Kidney glomerular epithelial cell (primary cell): Measurements from ENCODE around the gene DUS1L.

Experiments
- DNase-seq: peaks from one replicate; lab custom pipeline; 2025; lab: John Stamatoyannopoulos, UW

DUS1L gene

DNA sequence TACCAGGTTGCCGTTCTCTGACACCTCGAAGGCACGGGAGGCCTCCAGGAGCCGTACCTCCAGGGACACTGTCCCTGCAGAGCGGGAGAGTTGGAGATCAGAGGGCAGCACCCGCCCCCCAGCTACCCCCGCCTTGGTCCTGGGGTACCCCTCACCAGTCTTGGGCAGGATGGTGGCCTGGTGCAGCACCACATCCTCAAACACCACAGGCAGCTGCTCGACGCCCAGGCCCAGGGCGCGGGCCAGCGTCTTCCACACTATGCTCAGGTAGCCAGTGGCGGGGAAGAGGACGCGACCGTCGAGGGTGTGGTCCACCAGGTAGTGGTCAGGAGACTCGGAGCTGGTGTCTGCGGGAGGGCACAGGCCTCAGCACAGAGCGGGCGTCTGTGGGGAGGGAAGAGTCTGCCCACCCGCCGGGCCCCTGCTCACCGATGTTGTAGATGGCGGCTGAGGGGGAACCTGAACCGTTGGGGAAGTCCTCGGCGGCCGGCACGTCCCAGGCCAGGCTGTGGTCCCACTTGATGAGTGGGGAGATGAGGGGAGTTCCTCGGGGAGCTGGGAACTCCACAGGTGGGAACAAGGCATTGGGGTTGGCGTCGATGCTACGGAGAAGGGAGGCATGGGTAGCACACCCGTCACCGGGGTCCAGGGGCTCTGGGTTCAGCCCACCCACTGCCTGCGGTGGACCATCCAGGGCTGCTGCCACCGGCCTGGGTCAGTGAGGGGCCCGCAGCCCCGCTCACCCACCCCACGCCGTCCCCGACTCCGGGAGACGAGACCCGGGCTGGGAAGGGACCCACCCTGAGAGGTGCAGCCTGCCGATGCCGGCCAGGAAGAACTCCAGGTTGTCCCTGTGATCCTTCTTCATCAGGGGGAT, 22.6 kb upstream of the DUS1L start:
- no peak for DNase-seq

DNA sequence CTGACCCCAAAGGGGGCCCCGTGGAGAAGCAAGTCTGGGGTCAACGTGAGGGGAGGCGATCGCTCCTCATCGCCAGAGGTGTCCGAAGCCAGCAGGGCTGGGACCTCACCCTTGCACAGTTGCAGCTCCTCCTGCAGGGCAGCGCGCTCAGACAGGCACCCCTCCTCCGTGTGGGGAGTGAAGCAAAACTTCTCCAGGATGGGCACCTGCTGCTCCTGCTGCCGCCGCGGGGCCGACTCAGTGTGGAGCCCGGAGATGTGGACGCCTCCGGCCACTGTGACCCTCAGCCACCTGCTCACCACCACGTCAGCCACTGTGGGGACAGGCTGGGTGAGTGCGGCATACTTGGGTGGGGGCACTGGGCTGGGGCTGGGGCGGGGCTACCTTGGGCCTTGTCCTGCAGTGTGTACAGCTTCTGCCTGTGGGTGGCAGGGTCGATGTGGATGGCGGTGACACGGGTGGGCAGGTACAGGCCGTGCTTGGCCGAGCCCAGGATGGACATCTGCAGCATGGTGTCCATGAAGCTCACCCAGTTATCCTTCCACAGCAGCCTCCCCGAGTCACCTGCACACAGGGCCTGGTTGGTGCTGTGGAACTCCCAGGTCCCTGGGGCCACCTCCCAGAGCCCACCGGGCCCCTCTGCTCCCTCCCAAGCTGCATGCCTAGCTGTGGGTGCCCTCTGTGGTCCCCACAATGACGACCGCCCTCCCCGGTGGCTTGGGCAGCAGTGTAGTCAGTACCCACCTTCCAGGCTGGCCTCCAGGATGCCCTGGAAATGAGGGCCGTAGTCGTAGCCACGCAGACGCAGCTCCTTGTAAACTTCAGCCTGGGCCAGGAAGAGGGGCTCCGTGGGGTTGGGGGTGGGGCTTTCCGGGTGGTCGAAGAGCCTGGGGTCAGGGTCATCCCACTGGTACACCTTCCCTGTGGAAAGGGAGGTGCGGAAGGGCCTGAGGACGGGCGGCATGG, 21.6 kb upstream of the DUS1L start:
- DNase-seq, result no peak

DNA sequence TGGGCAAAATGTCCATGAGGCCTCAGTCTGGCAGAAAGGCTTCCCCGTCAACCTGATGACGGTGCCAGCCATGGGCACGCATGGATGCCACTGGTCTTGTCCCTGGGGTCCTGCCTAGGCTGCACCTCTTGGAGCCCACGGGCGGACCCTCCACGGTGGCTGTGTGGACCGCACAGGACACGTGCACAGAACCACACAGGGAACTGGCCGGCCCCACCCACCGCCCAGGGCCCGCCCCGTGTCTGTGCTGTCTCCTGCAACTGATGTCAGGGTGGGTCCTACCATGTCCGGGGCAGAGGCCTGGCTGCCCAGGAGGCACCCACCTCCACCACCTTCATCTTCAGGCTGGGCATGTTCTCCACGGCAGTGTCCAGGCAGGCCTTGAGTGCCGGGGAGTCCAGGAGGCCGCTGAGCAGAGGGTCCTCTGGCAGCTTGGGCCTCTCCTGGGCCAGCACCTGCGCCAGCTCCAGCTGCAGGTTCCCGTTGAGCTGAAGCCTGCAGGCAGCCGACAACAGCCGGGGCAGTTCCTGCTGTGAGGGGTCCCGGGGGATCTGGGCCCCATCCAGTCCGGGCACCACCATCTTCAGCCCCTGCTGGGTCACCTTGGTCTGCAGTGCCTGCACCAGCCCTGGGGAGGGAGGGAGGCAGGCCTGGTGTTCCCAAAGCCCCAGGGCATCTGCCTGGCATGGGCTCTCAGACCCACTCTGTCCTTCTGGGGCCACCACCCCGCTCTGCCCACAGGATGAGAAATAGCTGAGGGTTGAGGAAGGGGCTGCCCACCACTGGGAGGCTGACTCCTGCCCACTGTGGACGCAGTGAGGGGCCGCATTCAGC, 20.5 kb upstream of the DUS1L start:
- DNase-seq, result no peak

DNA sequence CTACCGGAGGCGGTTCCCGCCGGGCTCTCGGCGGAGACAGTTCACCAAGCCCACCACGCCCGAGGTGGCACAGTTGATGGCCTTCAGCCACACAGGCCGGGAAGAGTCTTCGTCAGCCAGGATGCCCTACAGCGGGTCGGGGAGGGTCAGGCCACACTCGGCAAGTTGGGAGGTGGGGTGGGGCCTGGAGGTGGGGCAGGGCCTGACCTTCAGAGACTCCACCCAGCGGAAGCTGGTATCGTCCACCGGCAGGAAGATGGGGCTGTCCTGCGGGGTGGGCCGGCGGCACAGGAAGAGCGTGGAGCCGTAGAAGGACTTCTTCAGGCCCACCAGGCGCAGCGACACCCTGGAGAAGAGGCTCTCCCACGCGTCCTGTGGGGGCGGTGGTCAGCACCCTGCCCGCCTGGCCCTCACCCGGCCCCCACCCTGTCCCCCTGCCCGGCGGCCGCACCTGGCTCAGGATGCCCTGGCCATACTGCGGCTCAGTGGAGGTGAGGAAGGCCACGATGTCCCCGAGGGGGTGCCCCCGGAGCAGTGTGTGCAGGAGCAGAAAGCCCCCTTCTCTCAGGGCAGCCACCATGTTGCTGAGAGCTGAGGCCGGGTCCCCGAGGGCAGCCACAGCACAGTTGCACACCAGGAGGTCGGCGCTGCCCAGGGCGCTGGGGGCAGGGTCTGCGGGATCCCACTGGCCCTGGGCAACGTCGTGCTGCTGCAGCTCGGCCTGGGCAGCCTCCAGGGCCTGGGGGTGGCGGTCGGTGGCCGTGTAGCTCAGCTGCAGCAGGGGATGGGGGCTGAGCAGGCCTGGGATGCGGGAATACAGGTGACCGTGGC, 19.6 kb upstream of the DUS1L start:
- DNase-seq, result no peak

DNA sequence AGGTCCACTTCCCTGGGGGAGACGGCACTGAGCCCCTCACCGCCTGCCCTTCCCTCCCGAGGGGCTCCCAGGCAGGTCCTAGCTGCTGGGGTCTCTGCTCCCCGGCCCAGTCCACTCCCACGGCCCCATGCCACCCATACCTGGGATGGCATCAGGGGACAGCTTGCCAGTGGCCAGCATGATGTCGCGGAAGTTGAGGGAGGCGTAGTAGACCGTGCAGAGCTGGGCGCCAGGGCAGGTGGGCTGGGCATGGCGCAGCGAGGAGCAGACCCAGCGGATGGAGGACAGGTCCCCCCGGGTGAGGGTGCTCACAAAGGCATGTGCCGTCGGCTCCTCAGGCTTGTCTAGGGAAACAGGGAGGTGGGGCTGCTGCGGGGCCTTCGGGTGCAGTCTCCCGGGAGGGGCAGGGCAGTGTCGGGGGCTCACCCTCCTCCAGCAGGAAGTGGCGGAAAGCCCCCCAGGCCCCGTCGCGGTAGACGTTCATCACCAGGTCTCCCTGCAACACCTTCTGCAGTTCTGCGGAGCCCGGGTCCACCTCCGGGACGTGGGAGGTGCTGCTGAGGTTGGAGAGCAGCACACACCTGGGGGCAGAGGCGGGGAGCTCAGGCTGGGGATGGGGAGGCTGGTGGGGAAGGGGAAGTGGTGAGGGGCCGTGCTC, 18.9 kb upstream of the DUS1L start:
- no peak for DNase-seq

DNA sequence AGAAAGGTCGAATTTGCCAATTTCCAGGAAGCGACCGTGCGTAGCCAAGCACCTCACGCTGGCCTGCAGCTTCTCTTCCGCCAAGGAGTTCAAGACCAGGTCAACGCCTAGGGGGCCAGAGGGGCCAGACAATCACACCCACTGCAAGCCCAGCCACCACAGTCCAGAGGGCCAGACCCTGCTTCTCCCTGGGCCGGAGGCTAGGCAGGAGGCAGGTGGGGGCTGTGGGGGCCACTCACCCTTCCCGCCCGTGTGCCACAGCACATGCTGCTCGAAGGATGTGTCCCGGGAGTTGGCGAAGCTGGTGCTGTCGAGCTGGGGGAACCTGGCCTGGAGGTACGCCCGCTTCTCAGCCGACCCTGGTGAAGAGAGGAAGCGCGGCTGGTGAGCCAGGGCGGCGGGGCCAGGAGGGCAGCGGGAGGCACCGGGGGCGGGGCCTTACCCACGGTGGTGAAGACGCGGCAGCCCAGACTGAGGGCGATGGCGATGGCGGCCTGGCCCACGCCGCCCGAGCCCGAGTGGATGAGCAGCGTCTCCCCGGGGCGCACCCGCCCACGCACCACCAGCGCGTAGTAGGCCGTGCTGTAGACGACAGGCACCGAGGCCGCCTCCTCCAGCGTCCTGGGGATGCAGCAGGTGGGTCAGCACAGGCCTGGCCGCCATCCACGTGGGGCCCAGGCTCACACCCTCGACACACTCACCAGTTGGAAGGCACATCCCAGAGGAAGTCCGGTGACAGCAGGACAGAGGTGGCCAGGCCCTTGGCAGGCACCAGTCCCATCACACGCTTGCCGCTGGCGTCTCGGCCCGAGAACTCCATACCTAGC, 18.1 kb upstream of the DUS1L start:
- no peak for DNase-seq

DNA sequence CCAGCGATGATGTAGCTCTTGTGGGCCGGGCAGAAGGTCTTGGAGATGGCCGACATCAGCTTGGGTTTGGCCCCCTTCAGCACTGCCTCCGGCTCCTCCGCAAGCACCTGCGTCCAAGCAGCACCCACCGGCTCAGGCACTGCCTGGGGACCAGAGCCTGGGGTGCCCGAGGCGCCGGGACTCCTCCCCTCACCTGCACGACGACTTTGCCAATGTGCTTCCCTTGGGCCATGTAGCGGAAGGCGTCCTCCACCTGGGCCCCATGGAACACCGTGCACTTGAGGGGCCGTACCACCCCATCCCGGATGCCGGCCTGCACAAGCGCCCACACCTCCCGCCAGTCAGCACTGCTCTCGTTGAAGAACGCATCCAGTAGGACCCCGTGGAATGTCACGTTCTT, 17.4 kb upstream of the DUS1L start:
- DNase-seq, result no peak

DNA sequence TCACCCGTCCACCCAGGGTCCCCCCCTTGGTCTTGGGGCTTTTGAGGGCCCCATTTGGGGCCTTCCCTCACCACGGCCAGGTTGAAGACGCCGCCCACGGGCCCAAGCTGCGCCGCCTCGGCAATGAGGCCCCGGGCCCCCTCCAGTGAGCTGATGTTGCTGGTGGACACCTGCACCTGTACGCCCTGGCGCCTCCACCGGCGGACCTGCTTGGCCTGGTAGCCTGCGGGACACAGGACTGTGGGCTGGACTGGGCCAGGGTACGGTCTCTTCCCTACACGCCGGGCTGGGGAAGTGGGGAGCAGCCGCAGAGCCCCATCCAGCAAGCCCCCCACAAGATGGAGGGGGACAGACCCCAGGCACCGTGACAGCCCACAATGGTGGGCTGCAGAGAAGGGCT, 16.9 kb upstream of the DUS1L start:
- DNase-seq, result no peak

DNA sequence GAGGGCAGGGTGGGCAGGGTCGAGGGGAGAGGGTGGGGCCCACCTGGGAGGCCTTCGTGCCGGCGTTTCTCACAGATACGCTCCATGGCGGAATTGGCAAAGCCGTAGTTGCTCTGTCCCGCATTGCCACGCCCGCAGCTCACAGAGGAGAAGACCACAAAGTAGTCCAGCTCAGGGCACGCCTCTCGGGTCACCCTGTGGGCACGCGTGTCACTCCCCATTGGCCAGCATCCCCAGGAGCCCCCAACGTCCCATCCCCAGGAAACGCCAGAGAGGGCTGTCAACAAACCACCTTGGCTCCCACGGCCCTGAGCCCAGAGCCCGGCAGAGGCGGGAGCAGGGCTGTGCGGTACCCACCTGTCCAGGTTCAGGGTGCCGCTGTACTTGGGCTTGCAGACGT, 16.4 kb upstream of the DUS1L start:
- no peak for DNase-seq

DNA sequence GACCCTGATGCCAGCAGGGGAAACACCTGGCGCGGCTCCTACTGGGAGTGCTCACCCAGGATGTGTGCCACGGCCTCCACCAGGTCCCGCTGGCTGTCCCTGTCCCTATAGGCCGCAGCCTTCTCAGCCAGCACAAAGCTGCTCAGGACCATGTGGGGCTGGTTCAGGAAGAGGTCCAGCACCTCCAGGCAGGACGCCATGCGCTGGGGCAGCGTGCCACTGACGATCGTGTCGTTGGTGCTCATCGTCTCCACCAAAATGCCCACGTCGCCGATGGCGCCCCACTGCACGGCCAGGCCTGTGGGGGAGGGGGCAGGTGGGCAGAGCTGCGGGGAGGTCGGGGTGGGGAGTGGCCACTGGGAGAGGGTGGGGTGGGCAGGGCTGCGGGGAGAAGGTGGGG, 15.9 kb upstream of the DUS1L start:
- DNase-seq, result no peak

DNA sequence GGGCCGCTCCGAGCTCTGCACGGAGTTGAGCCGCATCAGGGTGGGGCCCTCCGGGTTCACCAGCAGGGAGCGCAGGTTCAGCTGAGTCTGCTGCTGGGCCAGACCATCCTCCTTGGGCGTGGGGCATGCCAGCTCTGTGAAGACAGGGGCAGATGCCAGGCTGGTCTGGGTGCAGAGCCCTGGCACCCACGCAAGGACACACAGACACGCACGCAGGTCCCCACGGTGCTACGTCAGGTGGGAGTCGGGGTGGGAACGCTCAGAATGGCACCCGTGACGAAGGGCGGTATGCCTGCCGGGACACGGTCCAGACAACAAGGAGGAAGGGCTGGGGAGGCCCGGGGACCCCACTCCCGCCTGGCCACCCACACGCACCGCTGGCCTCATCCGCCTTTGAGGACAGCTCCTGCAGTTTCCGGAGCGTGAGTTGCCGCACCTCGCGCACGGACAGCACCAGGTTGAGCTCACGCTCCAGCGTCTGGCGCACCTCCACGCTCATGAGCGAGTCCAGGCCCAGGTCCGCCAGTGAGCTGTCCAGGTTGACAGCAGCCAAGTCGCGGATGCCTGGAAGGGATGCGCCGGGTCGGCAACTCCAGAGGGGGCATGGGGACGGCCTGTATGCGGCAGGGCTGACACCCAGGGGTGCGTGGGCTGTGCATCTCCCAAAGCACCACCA, 15.3 kb upstream of the DUS1L start:
- DNase-seq, result no peak

DNA sequence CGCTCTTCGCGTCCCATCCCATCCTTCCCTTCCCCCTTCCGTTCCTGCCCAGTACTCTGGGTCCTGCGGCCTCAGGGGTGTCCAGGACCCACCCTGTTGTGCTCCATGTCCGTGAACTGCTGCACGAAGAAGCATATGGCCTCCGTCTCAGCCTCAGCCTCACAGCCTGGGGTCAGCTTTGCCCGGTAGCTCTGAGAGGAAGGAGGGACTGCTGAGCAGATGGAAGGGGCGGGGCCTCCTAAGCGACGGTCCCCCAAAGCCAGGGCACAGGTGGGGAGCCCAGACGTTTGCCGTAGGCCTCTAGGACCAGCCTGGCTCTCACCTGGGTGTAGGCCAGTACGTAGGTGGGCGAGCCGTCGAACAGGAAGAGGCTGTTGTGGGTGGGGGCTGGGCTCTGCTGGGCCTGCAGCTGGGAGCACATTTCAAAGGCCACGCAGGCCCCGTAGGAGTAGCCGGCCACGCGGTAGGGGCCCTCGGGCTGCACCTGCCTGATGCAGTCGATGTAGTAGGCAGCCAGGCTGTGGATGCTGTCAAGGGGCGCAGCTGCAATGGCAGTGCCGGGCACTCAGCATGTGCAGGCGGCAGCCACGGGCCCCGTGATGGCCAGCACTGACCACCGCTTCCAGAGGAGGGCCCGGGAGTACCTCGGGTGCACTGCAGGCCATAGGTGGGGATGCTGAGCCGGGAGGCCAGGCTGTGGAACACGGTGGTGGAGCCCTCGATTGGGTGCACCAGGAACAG, 14.6 kb upstream of the DUS1L start:
- DNase-seq, result no peak

DNA sequence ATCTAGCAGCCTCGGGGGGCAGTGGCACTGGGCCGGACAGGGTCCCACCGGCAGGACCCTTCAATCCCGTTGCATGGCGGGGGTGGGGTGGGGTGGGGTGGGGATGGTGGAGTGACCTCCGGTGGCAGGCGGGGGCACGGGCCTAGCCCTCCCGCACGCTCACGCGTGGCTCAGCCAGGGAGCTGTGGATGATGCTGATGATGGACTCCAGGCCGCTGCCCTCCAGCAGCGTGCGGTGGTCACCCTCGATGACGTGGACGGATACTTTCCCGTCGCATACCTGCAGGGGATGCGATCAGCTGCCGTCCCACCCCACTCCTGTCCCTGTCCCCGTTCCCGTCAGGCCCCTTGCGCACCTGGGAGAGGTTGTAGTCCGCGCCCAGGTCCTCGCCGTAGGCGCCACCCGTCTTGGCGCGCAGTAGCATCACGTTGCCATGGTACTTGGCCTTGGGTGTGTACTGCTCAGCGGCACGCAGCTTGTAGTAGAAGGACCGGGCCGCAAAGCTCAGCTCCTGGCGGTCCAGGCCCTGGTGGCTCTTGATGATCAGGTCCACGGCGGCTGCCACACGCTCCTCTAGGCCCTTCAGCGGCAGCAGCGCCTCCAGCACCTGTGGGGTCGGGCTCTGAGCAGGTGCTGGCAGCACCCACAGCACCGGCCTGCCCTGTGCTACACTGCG, 13.5 kb upstream of the DUS1L start:
- DNase-seq, result no peak

DNA sequence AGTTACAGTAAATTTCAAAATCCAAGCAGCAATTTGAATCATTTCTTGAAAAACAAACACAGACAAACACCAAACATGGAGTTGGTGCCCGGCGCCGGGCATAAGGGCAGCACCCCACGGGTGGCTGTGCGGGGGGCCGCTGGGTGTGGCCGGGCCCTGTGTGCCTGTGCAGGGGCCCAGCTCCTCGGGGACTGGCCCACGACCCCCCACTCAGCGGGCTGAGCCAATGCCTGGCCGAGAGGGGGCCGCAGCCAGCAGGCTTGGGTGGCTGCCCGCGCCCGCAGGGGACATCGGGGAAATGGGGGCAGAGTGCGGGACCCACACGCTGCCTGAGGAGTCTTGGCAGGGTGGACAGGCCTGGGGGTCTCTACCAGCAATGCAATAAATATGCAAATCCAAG, 12.8 kb upstream of the DUS1L start:
- DNase-seq, result no peak

DNA sequence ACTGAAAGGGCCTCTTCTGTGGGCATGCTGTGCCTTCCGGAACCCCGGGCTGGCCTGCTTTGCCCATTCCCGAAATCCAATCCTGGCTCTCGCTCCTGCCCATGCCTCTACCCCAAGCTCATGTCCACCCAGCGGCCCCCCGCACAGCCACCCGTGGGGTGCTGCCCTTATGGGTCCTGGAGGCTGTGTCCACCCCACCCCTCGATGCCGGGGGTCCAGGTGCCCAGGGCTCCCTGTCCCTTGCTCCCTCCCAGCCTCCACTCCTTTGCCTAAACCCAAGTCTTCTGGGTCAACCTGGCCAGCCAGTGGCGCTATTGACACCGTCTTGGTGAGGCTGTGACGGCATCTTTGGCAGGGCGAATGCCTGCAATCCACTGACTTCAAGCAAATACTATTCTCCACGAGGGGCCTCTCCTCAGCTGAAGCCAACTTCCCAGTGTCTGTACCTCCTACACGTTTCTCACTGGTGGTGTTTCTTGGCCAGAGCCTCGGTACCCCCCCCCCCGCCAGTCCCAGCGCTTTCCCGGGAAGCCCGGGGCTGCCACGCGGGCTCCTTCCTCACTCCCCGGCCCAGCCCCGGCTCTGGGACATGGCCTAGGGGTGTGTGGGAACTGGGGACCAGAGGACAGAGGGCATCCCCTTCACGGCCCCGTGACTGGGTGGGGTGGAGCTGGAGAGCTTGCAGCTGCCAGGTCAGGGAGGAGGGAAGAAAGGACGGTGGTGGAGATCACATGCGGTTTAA, 12.2 kb upstream of the DUS1L start:
- no peak for DNase-seq

DNA sequence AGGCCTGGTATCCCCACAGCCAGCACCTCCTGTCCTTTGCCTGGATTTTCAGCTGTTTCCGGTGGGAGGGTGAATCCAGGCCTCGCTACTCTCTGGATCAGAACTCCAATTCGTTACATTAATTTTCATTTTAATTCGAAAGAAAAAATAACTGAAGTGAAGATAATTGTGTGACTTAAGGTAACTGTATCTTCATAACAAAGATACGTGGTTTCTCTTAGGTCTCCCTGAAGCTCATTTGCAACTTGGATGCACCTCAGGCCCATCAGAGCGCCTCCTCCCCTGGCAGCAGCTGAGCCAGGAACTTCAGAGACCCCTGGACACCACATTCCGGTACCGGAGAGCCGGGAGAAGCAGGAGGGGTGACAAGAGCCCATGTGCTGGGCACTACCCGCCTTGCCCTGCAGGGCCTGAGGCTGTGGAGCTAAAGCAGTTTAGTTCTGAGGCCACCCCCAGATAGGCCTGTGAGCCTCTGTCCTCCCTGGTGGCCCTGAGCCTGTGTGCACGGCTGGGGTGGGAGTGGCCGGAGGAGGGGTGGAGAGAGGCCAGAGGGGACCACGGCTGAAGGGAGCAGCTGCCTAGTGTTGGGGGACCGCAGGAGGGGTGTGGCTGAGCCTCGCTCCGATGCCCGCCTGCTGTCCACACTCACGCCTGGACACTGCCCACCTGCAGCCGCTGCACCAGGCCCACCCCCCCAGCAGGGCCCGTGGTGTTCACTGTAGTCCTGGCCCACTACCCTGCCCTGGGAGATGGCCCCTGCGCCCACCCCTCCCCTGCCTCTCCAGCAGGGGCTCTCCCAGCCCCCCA, 11.4 kb upstream of the DUS1L start:
- DNase-seq, result no peak
